Dermis microvascular lymphatic vessel endothelial cell (primary cell): ENCODE results near the gene KBTBD8. TPM values are rescaled to one million over a fixed set of nuclear protein-coding genes. Genes with fewer than 3 reads are reported as not detected.
A peak's percentile ranks its signal among the peaks of the same experiment; 100 is the strongest.

ENCODE experiments used
- DNase-seq, 2 donors: peaks; one replicate each; pipeline versions ENCODE4 v3.0.0 to v3.0.0-alpha.2; 2010; ENCODE audit warnings: low read depth in 2 of 2
- total RNA-seq: library from RNA; depleted of rRNA; stranded (reverse); fragments of >200 nt; gene quantifications from 2 replicates; pipeline ENCODE4 v1.2.1, GENCODE V29; 2014

Gene KBTBD8
- total RNA-seq, 1 donor from 2014 or later = 1.8 TPM

DNA sequence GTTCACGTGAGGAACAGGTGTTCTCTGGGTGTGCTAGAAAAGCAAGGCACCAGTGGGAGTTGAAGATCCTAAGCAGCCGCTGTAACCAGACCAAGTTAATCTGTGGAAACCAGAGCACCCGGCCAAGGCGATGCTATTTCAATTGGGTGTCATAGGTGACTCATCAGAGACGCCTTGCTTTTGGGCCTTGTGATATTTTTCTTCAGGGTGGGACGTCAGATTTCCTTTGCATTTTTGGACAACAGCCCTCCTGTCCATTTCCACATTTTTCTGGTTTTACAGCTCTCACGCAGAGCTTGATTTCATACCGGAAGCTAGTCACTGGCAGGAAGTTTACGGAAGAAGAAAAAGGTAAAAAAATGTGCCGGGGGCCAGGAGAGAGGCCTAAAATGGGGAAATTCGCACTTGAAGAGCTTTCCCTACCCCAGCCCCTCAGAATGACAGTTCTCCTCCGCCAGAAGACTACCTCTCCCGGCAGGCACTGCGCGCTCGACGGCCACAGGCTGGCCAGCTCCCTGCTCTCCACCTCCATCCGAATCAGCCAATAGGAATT lies 471 bp upstream of the KBTBD8 start:
- no peak for DNase-seq

DNA sequence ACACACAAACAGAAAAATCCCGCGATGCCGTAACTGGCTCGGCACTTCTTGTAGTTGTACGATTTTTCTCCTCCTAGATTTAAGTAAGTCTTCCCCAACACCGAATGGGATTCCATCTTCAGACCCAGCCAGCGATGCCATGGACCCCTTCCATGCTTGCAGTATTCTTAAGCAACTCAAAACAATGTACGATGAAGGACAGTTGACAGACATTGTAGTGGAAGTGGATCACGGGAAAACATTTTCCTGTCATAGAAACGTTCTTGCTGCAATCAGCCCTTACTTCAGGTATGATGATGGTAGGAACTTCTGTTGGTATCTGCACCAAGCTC lies 763 bp downstream of the KBTBD8 start:
- no peak for DNase-seq

DNA sequence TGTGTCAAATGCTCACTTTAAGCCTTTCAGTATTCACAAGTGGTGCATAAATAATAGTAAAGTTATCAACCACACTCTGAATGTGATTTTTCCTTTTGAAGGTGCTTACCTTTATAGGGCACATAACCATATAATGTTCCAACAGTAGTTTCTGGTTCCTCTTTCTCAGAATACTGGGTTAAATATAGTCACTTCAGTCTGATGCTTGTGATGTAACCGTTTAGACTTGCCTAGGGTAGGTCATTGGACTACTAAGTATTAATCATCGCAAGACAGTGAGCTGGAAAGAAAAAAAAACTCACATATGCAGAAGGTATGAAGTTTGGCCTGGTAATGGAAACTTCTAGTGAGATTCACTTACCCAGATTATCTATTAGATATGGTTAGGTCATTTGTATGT lies 1.9 kb downstream of the KBTBD8 start:
- DNase-seq = no peak

DNA sequence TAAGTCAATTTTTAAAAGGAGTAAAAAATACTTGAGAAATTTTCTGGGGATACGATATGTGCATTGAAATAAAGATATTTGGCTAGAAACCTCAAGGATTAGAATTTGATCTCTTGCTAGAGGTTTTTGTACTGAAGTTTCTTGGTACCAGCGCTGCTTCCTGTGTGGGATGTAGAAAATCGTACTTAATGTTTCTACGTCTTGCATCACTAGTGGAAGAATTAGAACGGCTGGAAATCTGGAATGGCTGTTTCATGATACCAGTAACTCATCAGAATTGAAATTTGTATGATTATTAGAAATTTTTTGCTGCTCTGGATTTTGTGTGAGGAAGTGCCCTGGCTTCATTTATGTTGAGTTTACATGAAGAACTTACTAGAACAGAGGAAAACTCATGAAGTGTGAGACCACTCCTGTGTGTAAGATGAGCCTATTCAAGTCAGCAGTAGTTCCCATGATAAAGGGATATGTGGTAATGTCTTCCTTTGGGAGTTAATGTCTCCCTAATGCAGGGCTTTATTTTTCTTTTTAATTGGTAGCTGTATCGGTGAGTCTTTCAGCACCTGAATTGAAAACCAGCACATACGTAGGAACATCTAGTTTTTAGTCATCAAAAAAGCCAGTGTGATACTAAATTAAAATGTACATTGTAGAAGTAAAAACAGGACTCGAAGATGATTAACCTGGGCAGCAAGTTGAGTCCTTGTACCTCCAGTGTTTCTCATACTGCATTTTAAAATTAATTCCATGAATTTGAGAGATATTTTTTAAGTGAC lies 3.2 kb downstream of the KBTBD8 start:
- DNase-seq = no peak

DNA sequence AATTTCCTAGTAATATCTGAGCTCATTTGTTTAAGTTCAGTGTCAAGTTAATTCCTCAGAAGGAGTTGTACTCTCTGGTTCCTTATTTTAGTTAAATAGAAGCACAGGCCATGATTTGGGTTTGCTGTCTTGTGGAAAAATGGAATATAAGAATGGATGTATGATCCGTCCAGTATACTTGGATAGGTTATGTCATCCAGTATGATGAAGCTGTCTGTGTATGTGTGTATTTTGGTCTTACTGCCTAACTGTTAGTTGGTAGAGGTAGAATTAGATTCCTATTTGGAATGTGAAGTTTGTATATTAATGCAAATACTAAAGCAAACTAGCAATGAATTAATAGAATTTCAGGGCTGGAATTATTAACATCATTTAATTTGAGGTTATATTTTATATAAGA lies 7.9 kb downstream of the KBTBD8 start:
- DNase-seq = no peak

DNA sequence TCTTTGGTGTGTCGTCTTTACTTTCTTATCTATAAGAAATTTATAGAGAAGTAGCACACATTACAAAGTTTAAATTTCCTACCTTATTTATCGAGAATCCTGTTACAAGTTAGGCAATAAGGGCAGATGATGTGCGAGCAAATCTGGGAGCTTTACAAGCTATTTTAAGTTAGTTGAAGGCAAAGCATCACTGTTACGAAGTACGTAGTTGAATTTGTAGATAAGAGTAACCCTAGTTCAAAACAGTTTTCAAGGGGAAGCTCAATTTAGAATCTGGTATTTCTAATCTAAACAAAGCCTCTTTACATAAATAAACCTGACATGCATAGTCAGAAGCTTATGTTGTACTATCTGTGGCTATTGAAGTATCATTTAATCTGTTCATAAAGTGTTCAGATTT lies 8.4 kb downstream of the KBTBD8 start:
- DNase-seq = no peak

DNA sequence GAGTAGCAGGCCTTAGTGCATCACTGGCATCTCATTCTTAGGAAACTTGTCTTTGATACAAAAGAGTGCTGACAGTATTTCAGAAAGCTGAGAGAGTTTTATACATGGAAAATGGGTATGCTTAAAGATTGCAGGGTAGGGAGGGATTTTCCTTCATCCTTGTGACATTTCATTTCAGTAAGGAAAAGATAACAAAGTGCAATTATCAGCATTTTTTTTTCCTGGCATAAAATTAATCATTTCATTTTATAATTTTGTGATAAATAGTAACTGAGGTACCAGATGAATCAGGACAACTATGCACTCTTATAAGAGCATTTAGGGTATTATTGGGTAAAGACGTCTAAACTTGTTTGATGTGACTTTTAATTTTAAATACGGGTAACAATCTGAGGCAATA lies 10.3 kb downstream of the KBTBD8 start:
- DNase-seq = no peak

DNA sequence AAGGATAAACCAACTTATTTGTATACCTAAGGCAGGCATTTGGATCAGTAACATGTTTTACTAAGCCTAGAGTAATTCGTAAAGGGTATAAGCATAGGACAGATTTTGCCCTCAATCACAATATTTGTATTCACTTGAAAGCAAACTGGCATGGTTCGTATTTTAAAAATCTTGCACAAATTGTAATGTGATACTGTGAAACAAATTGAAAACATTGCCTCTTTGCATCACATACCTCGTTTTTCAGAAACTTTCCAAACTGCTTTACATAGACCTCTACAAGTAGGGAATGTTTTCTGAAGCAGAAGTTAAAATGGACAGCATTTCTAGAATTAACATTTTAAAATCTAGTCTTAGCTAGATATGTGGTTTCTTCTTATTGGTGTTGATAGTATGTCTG lies 11.6 kb downstream of the KBTBD8 start:
- DNase-seq = no peak

DNA sequence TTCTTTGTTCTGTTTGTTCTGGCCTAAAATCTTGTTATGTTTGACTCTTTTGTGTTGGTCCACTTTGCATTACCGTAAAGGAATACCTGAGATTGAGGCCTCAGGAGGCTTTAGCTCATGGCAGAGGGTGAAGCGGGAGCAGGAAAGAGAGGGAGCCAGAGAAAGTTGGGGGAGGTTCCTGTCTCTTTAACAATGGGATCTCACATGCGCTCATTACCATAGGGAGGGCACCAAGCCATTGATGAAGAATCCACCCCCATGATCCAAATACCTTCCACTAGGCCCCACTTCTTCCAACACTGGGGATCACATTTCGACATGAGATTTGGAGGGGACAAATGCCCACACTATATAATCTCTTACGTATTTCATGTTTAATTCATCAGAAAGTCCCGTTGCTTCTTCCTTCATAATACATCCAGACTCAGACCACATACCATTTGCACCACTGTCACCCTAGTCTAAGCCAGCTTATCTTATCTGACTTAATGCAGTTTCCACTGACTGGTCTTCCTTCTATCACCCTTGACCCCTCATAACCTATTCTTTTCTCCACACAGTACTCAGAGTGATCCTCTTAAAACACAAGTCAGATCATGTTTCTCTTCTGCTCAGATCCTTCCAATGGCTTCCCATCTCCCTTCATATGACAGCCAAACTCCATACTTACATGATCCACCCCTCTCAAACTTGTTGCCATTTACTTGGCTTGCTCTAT lies 13.5 kb downstream of the KBTBD8 start:
- no peak for DNase-seq

DNA sequence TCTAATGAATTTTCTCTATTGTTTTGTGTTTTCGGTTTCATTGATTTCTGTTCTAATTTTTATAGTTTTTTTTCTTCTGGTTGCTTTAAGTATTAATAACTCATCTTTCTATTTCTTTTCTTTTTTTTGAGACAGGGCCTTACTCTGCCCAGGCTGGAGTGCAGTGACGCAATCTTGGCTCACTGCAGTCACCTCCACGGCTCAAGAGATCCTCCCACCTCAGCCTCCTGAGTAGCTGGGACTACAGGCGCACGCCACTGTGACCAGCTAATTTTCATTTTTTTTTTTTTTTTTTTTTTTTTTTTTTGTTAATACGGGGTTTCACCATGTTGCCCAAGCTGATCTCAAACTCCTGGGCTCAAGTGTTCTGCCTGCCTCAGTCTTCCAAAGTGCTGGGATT lies 14.5 kb downstream of the KBTBD8 start:
- no peak for DNase-seq

DNA sequence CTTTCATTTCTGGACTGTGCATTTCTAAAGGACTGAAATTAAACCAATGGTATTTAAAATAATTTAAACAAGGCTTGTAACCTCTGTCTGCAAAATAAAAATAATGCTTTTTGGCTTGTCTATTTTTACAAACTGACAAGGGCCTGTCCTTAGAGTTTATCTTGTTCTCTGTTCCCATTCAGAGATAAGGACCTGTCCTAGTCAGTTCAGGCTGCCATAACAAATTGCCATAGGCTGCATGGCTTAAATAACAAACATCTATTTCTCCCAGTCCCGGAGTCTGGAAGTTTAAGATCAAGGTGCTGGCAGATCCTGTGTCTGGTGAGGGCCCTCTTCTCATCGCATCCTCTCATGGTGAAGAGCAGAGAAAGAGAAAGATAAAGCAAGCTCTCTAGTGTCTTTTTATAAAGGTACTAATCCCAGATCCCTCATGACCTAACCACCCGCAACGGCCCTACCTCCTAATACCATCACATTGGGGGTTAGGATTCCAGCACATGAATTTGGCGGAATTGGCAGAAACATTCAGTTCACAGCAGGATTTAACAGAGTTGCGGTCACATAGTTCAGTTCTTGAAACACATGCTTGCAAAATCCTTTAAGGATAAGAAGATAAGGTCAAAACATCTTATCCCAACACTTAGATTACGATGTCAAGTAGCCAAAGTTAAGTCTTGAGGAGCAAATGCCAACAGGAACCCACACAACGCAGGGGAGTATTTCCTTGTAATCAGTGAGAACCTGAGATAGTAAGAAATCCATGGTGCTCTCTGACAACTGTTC lies 17.8 kb downstream of the KBTBD8 start:
- DNase-seq = no peak

DNA sequence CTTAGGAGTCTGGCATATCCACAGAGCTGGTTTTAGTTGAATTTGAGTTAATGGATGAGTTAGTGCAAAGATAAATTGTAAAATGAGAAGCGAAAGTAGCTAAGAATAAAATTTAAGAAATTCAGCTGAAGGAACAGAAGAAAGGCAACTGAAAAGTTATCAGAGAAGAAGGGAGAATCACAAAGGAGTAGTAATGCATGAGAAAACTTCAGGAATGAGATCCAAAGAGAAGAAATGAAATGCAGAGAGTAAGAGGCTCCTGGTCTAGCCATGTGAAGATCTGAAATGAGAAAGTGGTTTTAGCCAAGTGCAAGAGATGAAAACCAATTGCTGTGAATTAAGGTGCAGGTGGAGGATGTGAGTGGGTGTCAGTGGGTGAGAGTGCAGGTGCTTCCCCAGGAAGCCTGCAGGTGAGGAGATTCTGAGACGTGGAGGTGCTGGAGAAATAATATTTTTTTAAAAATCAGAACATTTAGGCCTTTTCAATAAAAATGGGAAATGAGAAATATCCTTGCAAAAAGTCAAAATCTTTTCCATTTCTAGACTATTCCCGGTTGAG lies 18.5 kb downstream of the KBTBD8 start:
- no peak for DNase-seq

DNA sequence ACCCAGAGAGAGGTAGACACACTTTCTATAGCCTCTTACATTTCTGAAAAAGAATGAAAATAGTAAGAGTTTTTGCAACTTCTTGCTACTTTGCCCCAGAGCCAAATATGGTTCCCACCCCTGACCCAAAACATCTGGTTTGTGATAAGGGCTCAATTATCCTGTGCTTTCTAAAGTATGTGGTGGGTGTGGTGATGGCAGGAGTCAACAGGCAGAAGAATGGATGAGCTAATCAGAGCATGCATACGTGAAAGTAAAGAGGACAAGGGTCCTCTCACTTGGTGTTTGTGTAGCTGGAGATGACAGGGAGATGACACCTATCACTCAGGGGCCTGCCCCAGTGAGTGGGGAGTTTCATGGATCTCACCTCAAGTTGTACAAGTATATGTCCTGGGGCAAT lies 19.1 kb downstream of the KBTBD8 start:
- DNase-seq = no peak

DNA sequence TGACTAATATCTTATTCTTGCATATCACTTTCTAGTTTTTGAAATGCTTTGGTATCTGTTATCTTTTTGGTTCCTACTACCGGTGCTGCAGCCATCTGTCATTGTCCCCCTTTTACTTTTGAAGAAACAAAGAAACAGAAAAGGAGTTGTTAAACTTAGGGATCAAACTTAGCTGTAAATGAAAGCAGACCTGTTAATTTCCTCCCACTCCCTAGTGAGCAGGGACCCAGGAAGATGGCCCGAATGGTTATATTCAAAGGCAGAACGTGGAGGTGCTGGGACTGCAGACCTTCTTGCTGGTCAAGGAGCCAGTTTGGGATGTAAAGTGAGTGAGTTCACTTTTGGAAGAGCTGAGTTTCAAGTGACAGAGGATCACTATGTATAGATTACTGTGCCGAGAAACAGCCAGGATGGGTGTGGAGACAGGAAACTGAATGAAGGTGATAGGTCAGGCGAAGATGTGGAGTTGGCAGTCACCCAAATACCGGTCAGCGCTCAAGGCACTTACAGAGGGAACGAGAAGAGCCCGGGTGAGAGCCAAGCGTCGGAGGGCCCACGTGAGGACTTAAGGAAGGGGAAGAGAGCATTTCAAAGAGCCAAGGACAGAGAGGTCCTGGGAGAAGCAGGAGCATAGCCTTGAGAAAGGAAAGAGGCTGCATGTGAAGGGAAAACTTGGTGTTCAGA lies 20.1 kb downstream of the KBTBD8 start:
- peak in 1 of 2 donors; percentile 38 for DNase-seq

DNA sequence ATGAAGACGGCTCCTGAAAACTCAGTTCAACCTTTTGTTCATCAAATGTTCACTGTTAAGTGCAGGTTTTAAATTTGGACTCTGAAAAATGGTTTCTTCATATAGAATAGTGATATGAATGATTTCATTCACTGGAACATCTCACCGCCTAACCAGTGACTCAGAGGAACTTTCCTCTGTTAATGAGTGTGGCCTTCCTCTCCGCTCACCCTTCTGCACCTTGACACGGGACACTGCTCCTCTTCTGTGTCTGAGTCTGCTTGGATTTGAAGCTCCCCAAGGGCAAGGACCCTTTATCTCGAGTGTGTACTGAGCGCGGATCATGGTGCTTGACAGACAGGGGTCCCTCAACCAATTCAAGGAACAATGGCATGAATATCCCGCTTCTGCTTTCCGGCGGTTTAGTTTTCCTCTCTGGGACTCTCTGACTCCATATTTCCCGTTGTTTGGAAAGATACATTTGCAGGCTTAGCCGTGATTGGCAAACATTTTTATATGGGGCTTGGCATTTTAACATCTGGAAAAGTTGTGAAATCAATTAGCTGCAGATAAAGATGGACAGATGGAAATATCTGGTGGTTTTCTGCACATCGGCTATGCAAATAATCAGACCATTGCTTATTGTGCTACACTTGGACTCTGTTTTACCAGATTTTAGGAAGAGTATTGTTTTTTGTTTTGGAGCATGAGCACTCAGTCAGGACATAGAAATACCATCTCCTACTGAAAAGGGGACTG lies 20.9 kb downstream of the KBTBD8 start:
- peak in 1 of 2 donors; percentile 14 for DNase-seq

DNA sequence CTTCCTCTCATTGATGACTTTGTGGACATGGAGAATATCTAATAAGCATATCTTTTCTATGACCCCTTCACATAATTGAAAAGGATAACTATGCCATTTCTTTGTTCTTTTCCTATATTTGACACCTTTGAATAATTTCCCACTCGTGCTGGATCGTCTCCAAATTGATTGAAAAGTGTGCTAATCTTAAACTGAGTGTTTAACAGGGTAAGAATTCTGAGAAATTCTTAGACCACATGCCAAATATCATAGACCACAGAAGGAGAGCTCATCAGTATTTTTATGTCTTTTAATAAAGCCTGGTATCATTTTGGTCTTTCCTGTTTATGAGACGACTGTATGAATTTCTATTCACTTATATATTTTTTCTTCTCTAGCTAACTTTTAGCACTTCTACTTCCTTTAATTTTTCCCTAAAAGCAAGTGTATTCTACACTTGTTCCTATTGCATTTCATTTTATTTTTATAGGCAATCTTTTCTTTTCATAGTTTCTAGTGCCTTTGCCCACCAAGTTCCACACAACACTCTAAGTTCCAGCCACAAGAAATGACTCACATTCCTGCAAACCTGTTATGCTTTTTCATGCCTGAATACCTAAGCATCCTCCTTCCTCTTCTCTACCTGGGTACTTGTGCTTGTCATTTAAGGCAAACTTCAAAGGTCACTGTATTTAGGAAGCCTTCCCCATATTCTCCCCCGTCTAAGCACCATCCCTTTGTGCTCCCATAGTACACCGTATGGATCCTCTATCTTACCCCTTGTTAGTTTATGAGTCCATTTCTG lies 30.1 kb downstream of the KBTBD8 start:
- no peak for DNase-seq

DNA sequence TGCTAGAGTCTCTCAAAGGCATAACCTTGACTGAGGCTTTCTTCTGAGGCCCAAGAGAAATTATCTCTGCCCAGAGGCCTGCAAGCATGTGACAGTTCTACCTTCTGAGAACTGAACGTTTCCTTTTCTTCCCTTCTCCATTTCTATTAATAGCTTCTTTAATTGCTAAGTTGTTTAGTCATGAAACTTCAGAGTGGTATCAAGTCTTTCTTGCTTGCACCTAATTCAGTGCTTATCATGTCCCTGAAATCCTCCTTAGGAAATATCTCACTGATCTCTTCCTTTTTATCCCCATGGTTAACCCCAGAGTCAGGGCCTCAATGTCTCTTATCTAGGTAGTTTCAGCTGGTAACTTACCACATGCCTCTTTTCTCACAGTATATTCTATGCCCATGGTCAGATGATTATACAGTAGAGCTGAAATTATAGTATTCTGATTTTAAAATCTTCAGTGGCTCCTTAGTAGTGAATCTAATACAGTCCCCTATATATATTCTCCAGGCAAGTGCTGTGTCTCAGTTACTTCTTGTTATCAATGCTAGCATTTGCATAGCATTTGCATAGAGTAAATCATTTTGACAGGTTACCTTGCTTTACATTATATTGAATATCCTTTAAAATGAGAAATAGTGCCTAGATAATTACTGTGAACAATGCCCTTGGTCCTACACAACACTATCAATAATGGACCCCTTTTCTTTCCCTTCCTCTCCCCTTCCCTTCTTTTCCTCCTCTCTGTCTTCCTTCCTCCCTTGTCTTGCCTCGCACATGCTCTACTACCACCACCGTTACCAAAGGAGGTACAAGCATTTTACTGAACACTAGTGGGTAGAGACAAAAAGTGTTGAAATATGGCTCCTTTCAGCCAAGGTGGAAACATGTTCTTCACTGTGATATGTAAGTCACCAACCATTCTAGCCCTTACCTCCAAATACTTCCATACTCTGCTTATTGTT lies 33.0 kb downstream of the KBTBD8 start:
- DNase-seq = no peak

DNA sequence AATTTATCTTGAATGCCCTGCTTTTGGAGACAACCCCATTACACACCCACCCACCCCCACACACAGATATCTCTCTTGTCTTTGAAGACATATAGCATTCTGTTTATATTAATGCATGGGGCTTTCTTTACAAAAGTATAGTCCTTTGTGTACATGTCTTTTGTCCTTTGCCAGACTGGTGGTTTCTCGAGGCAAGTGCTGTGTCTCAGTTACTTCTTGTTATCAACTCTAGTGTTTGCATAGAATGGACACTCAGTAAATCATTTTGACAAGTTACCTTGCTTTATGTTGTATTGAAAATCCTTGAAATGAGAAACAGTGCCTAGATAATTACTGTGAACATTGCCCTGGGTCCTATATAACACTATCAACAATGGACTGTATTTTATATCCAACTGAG lies 33.9 kb downstream of the KBTBD8 start:
- no peak for DNase-seq

DNA sequence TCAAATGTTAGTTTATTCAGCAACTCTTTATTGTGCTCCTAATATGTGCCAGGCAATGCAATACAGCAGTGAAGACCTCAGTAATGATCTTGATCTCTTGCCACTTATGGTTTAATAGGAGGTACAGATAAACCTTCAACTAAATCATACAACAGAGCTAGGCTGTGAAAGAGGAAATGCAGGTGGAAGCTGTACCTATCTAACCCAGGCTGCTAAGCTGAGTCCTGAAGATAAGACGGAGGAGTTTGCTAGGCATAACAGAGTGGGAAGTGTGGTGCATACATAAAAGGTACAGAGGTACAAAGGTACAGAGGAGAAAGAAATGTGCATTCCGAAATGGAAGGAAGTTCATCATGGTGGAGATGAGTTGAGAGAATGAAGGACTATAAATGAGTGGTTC lies 35.0 kb downstream of the KBTBD8 start:
- no peak for DNase-seq
